HEK293 (cell line): ENCODE results near the gene GALNT2.

Experiments
- CTCF ChIA-PET: fragments of 350-600 bp; formaldehyde crosslinking; extraction: SDS; loops from one replicate; lab custom pipeline; 2021; ENCODE audit warnings: antibody characterized with exemption; lab: Yijun Ruan, JAX
- POLR2A ChIA-PET: fragments of 300-600 bp; formaldehyde crosslinking; extraction: SDS; loops from one replicate; lab custom pipeline; 2020; ENCODE audit warnings: antibody characterized with exemption, inconsistent platforms; lab: Yijun Ruan, JAX
- H3K27ac ChIP-seq: fragments of 200-500 bp; sonication (Bioruptor generic); 2 replicates; pipeline ENCODE4 v1.5.1; 2014; ENCODE audit warnings: low read depth, low read length, control low read depth, inconsistent platforms; ENCODE audit errors: extremely low read depth
- H3K36me3 ChIP-seq, 2 experiments: fragments of 200-500 bp in 1 of 2; sonication (Bioruptor generic) in 1 of 2; 1 replicate in 1 of 2; 2 replicates in 1 of 2; pipeline ENCODE4 v1.5.1; 2014 to 2017; ENCODE audit warnings: inconsistent platforms in 2 of 2, low read length in 2 of 2; ENCODE audit not compliant: control insufficient read depth in 2 of 2, insufficient read depth in 1 of 2
- H3K4me1 ChIP-seq: fragments of 200-500 bp; sonication (Bioruptor generic); 2 replicates; pipeline ENCODE4 v1.5.1; 2014; ENCODE audit warnings: mild to moderate bottlenecking, low read length, inconsistent platforms; ENCODE audit not compliant: control insufficient read depth, insufficient read depth
- H3K4me3 ChIP-seq: 2 replicates; pipeline ENCODE4 v1.5.1; 2011; ENCODE audit warnings: low read depth, mild to moderate bottlenecking, control low read depth, low read length, moderate library complexity
- H3K9me3 ChIP-seq: fragments of 200-500 bp; sonication (Bioruptor generic); 2 replicates; pipeline ENCODE4 v1.5.1; 2014; ENCODE audit warnings: low read depth, low read length, inconsistent platforms; ENCODE audit not compliant: control insufficient read depth, insufficient read depth
- CTCF ChIP-seq: fragments of 450-650 bp; formaldehyde crosslinking; IDR thresholded peaks from 2 replicates; pipeline ENCODE4 v1.5.1; 2016; ENCODE audit warnings: missing biosample characterization, missing genetic modification characterization
- ELK4 ChIP-seq: IDR thresholded peaks from 2 replicates; pipeline ENCODE4 v1.6.1; 2011; ENCODE audit warnings: mild to moderate bottlenecking, low read depth, low read length, borderline replicate concordance
- FEZF1 ChIP-seq: fragments of 450-650 bp; formaldehyde crosslinking; IDR thresholded peaks from 2 replicates; pipeline ENCODE4 v1.5.1; 2016; ENCODE audit warnings: missing biosample characterization, missing genetic modification characterization
- HOXC10 ChIP-seq: sonication (generic); formaldehyde crosslinking; IDR thresholded peaks from 2 replicates; pipeline ENCODE4 v1.8.1; 2023; ENCODE audit warnings: mild to moderate bottlenecking, missing genetic modification reagents
- KLF17 ChIP-seq: fragments of 450-650 bp; formaldehyde crosslinking; IDR thresholded peaks from 2 replicates; pipeline ENCODE4 v1.5.1; 2016; ENCODE audit warnings: missing biosample characterization, missing genetic modification characterization
- MYNN ChIP-seq: fragments of 450-650 bp; formaldehyde crosslinking; IDR thresholded peaks from 2 replicates; pipeline ENCODE4 v1.5.1; 2016; ENCODE audit warnings: missing biosample characterization, missing genetic modification characterization, borderline replicate concordance
- PRDM4 ChIP-seq: fragments of 450-650 bp; formaldehyde crosslinking; IDR thresholded peaks from 2 replicates; pipeline ENCODE4 v1.5.1; 2017; ENCODE audit warnings: missing biosample characterization, missing genetic modification characterization
- SETDB1 ChIP-seq: IDR thresholded peaks from one replicate; pipeline ENCODE4 v1.6.1; 2017; ENCODE audit warnings: mild to moderate bottlenecking, low read length, moderate library complexity, mixed read lengths; ENCODE audit not compliant: insufficient read length
- ZBTB20 ChIP-seq: fragments of 450-650 bp; formaldehyde crosslinking; IDR thresholded peaks from 2 replicates; pipeline ENCODE4 v1.5.1; 2016; ENCODE audit warnings: missing biosample characterization, missing genetic modification characterization
- ZBTB21 ChIP-seq: fragments of 450-650 bp; formaldehyde crosslinking; IDR thresholded peaks from 2 replicates; pipeline ENCODE4 v1.5.1; 2017; ENCODE audit warnings: missing biosample characterization, missing genetic modification characterization
- ZBTB8A ChIP-seq: fragments of 450-650 bp; formaldehyde crosslinking; IDR thresholded peaks from 2 replicates; pipeline ENCODE4 v1.5.1; 2016; ENCODE audit warnings: missing biosample characterization, missing genetic modification characterization
- ZEB2 ChIP-seq: fragments of 450-650 bp; formaldehyde crosslinking; IDR thresholded peaks from 2 replicates; pipeline ENCODE4 v1.5.1; 2016; ENCODE audit warnings: missing biosample characterization, missing genetic modification characterization
- ZIC2 ChIP-seq: fragments of 450-650 bp; formaldehyde crosslinking; IDR thresholded peaks from 2 replicates; pipeline ENCODE4 v1.5.1; 2016; ENCODE audit warnings: missing biosample characterization, missing genetic modification characterization
- ZNF169 ChIP-seq: fragments of 450-650 bp; formaldehyde crosslinking; IDR thresholded peaks from 2 replicates; pipeline ENCODE4 v1.5.1; 2016; ENCODE audit warnings: missing biosample characterization, missing genetic modification characterization
- ZNF292 ChIP-seq: fragments of 450-650 bp; formaldehyde crosslinking; IDR thresholded peaks from 2 replicates; pipeline ENCODE4 v1.5.1; 2016; ENCODE audit warnings: low read depth, missing biosample characterization, missing genetic modification characterization, borderline replicate concordance
- ZNF311 ChIP-seq: fragments of 450-650 bp; formaldehyde crosslinking; IDR thresholded peaks from 2 replicates; pipeline ENCODE4 v1.5.1; 2017; ENCODE audit warnings: missing biosample characterization, missing genetic modification characterization, borderline replicate concordance
- ZNF473 ChIP-seq: fragments of 450-650 bp; formaldehyde crosslinking; IDR thresholded peaks from 2 replicates; pipeline ENCODE4 v1.5.1; 2017; ENCODE audit warnings: missing biosample characterization, missing genetic modification characterization
- ZNF513 ChIP-seq: fragments of 450-650 bp; IDR thresholded peaks from 2 replicates; pipeline ENCODE4 v1.5.1; 2018; ENCODE audit warnings: missing biosample characterization, missing genetic modification characterization
- ZNF561 ChIP-seq: fragments of 450-650 bp; IDR thresholded peaks from 2 replicates; pipeline ENCODE4 v1.5.1; 2018; ENCODE audit warnings: missing biosample characterization, missing genetic modification characterization, borderline replicate concordance
- ZNF623 ChIP-seq: fragments of 450-650 bp; formaldehyde crosslinking; IDR thresholded peaks from 2 replicates; pipeline ENCODE4 v1.5.1; 2016; ENCODE audit warnings: missing biosample characterization, missing genetic modification characterization
- ZNF658 ChIP-seq: fragments of 450-650 bp; formaldehyde crosslinking; IDR thresholded peaks from 2 replicates; pipeline ENCODE4; 2016; ENCODE audit warnings: missing biosample characterization, missing genetic modification characterization
- ZNF776 ChIP-seq: fragments of 450-650 bp; formaldehyde crosslinking; IDR thresholded peaks from 2 replicates; pipeline ENCODE4 v1.5.0; 2017; ENCODE audit warnings: missing biosample characterization, missing genetic modification characterization, borderline replicate concordance
- ZNF830 ChIP-seq: fragments of 450-650 bp; IDR thresholded peaks from 2 replicates; pipeline ENCODE4 v1.5.0; 2018; ENCODE audit warnings: missing biosample characterization, missing genetic modification characterization, low read depth, mild to moderate bottlenecking, moderate library complexity

Gene GALNT2

GRCh38 chr1:230220478-230220877 lies 153.4 kb downstream of the GALNT2 start:
- POLR2A ChIA-PET = no interaction called here
- peak; percentile 14; the same call in 1 of the 2 replicates for TF ChIP-seq CTCF (tag by site-specific recombination)
- no peak for TF ChIP-seq HOXC10 (CRISPR knock-in tag)
- H3K4me3 ChIP-seq = no peak overlapping the region
- H3K36me3 ChIP-seq = no peaks in the 10 kb centered on the region
- H3K9me3 ChIP-seq = no peaks in the 10 kb centered on the region
- CTCF ChIA-PET = interaction anchor here (1.0 to 1.2 kb wide), 3 partner anchors 15 to 372 kb away, joined by 3 to 5 read pairs (median 3); no protein-coding TSS in a partner anchor
- H3K27ac ChIP-seq = no peak overlapping the region
- H3K4me1 ChIP-seq = peaks cover 7% of the 10 kb centered on the region; the same call in 1 of the 2 replicates

GRCh38 chr1:230220907-230221306 lies 153.9 kb downstream of the GALNT2 start:
- Histone ChIP-seq H3K36me3 (no peaks in the 10 kb centered on the region), H3K27ac (no peak overlapping the region), H3K4me3 (no peak overlapping the region), H3K4me1 (peaks cover 5% of the 10 kb centered on the region; the same call in 1 of the 2 replicates), H3K9me3 (no peaks in the 10 kb centered on the region)
- CTCF ChIA-PET = interaction anchor here (1.2 to 2.0 kb wide), 3 partner anchors 10 to 372 kb away, joined by 3 to 7 read pairs (median 5); no protein-coding TSS in a partner anchor
- TF ChIP-seq ZNF513 (tag by site-specific recombination) (no peak), ZNF311 (tag by site-specific recombination) (no peak), ZEB2 (tag by site-specific recombination) (no peak)
- POLR2A ChIA-PET = no interaction called here

GRCh38 chr1:230222678-230223077 lies 155.6 kb downstream of the GALNT2 start:
- Histone ChIP-seq H3K9me3 (no peaks in the 10 kb centered on the region), H3K4me3 (no peak overlapping the region), H3K27ac (no peak overlapping the region), H3K4me1 (peaks cover 5% of the 10 kb centered on the region; the same call in 1 of the 2 replicates), H3K36me3 (no peaks in the 10 kb centered on the region)
- CTCF ChIA-PET = interaction anchor here (0.6 to 2.0 kb wide), 7 partner anchors 9 to 527 kb away, joined by 3 to 7 read pairs (median 3); no protein-coding TSS in a partner anchor
- POLR2A ChIA-PET = no interaction called here
- TF ChIP-seq ZNF311 (tag by site-specific recombination) (no peak), ZNF830 (tag by site-specific recombination) (no peak), ZIC2 (tag by site-specific recombination) (no peak), ZBTB21 (tag by site-specific recombination) (no peak), ZNF776 (tag by site-specific recombination) (no peak), FEZF1 (tag by site-specific recombination) (no peak), ZNF292 (tag by site-specific recombination) (no peak), ZBTB20 (tag by site-specific recombination) (no peak), ZNF473 (tag by site-specific recombination) (no peak), ZNF658 (tag by site-specific recombination) (no peak), ZNF561 (tag by site-specific recombination) (no peak), KLF17 (no peak), ZBTB8A (tag by site-specific recombination) (no peak), ZNF623 (tag by site-specific recombination) (no peak), ZNF169 (tag by site-specific recombination) (no peak), PRDM4 (no peak), SETDB1 (no peak), ELK4 (no peak), MYNN (tag by site-specific recombination) (no peak)
